ENCODE measurements around the gene GNAS-AS1. TPM values are rescaled to one million over a fixed set of nuclear protein-coding genes. Genes with fewer than 3 reads are reported as not detected.

The GNAS-AS1 gene
- total and polyA plus RNA-seq, 10 of the 15 experiments (the other 5 are each of a cell fraction or from before 2014, with no cell fraction given) = 0.06 to 2.7 (median 1.2) TPM

DNA sequence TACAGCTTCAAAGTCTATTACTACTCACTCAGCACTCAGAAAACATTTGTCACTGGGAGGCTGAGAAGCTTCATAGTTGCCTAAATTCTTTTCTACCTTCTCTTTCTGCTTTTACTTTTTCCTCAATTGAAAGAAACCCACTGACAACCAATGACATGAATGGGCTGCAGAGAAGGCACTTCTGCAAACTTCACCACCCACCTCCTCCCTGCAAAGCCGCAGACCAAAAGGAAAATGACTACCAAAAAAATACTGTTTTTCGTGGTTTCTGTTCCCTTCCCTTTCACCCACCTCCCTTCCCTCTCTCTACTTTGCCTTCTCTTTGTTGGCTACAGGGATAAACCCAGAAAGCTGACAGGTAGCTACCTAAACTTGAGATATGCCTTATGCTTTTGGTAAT is 3.2 kb downstream of the GNAS-AS1 start:
- RAD21 ChIA-PET (ENCODE audit: unreplicated experiment) = no interaction called here
- in situ Hi-C loops (cut with MboI) = no loop called here

DNA sequence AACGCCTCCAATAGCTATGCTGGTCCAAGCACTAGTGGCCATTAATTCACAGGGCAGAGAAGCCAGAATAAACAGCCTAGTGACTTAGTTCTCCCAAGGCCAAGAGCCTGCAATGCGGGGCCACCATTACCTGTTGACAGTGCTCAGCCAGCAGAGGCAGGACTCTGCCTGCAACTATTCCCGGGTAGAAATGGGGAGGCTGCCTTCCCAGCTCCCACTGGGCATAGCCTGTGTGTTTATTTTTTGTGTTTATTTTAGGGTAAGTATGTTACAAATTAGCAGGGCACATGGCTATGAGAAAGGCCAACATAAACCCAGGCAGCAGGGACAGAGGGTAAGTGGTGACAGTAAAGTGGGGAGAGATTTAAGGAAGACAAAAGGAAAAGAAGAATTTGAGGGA is 5.0 kb downstream of the GNAS-AS1 start:
- Histone ChIP-seq H3K9me3 (replicated peaks; ENCODE audit: control insufficient read depth, insufficient read depth, low read length) (no peaks in the 10 kb centered on the region; the same call in 1 of the 3 replicates), H3K4me3 (no peak overlapping the region), H3K79me2 (ENCODE audit: control insufficient read depth, insufficient read depth, low read length) (peaks cover 7% of the 10 kb centered on the region), H3K4me2 (ENCODE audit: control insufficient read depth, insufficient read depth) (no peak overlapping the region), H3K4me1 (ENCODE audit: control insufficient read depth, insufficient read depth, low read length) (no peaks in the 10 kb centered on the region), H4K20me1 (ENCODE audit: control insufficient read depth, insufficient read depth) (no peaks in the 10 kb centered on the region), H2AFZ (ENCODE audit: control insufficient read depth, low read depth, low read length) (no peak overlapping the region), H3K36me3 (ENCODE audit: control insufficient read depth in 2 of 2, insufficient read depth in 2 of 2, low read length in 1 of 2) (no peaks in the 10 kb centered on the region), H3K27me3 (replicated peaks in 1 of 2; ENCODE audit: control insufficient read depth in 2 of 2, insufficient read depth in 2 of 2, low read length in 1 of 2) (peaks cover 0 to 2% of the 10 kb centered on the region in 2 experiments; a peak in 2 of 4 replicates), H3K9ac (ENCODE audit: control insufficient read depth, insufficient read depth, low read length) (no peak overlapping the region), H3K27ac (ENCODE audit: control insufficient read depth, insufficient read depth) (no peak overlapping the region)
- DNase-seq (ENCODE audit: low read depth, low spot score) = no peak
- ATAC-seq = no peak
- SMC1A ChIA-PET (ENCODE audit: uncharacterized antibody, unreplicated experiment) = interaction anchor here (0.7 to 1.0 kb wide), 2 partner anchors 7 to 382 kb away, joined by 3 read pairs; no protein-coding TSS in a partner anchor
- no TSS peak for BruUV-seq (replicated peaks)
- RAD21 ChIA-PET (ENCODE audit: unreplicated experiment) = no interaction called here
- FAIRE-seq = no peak
- CTCF ChIA-PET = interaction anchor here (0.9 to 1.8 kb wide), 3 partner anchors 24 to 664 kb away, joined by 3 to 4 read pairs (median 4); partner anchors contain the start of gene STX16
- in situ Hi-C loops (cut with MboI) = no loop called here
- intact Hi-C loops (cut with micrococcal nuclease; ENCODE audit: unreplicated experiment) = no loop called here
- POLR2A ChIA-PET = no interaction called here
- TF ChIP-seq NR2F1 (conservative IDR thresholded peaks at IDR 0.05) = no peak
- TF ChIP-seq SPI1 (IDR thresholded peaks at IDR 0.05; ENCODE audit: borderline replicate concordance, insufficient read depth, low read depth, low read length) = no peak
- no peak for TF ChIP-seq LARP7 (IDR thresholded peaks at IDR 0.05)
- TF ChIP-seq HDAC6 (IDR thresholded peaks at IDR 0.05; ENCODE audit: unreplicated experiment) = no peak
- no peak for TF ChIP-seq CHD4 (IDR thresholded peaks at IDR 0.05)
- no peak for TF ChIP-seq WRNIP1 (IDR thresholded peaks at IDR 0.05; ENCODE audit: borderline replicate concordance, low read depth, low read length)
- 69% methylated on average over 3 of the region's 3 CpGs for WGBS (ENCODE audit: insufficient coverage, insufficient replicate concordance, low lambda C conversion rate, missing lambda C conversion rate)

More for the DNA sequence above, 3.2 kb downstream of the GNAS-AS1 start:
- CTCF ChIA-PET = no interaction called here
- FAIRE-seq (no peak), ATAC-seq (no peak), DNase-seq (ENCODE audit: low read depth, low spot score) (no peak)
- Histone ChIP-seq H3K27ac (ENCODE audit: control insufficient read depth, insufficient read depth) (no peak overlapping the region), H3K79me2 (ENCODE audit: control insufficient read depth, insufficient read depth, low read length) (peaks cover 7% of the 10 kb centered on the region), H3K4me2 (ENCODE audit: control insufficient read depth, insufficient read depth) (no peak overlapping the region), H3K9me3 (replicated peaks; ENCODE audit: control insufficient read depth, insufficient read depth, low read length) (no peaks in the 10 kb centered on the region; the same call in 1 of the 3 replicates), H3K4me1 (ENCODE audit: control insufficient read depth, insufficient read depth, low read length) (0 out of 2 replicates have a peak, but pooled peaks cover 3% of the 10 kb centered on the region), H3K27me3 (replicated peaks in 1 of 2; ENCODE audit: control insufficient read depth in 2 of 2, insufficient read depth in 2 of 2, low read length in 1 of 2) (peaks cover 0 to 2% of the 10 kb centered on the region in 2 experiments; a peak in 1 of 4 replicates), H3K9ac (ENCODE audit: control insufficient read depth, insufficient read depth, low read length) (no peak overlapping the region), H2AFZ (ENCODE audit: control insufficient read depth, low read depth, low read length) (no peak overlapping the region), H3K4me3 (no peak overlapping the region), H3K36me3 (ENCODE audit: control insufficient read depth in 2 of 2, insufficient read depth in 2 of 2, low read length in 1 of 2) (no peaks in the 10 kb centered on the region), H4K20me1 (ENCODE audit: control insufficient read depth, insufficient read depth) (no peaks in the 10 kb centered on the region)
- 4% methylated on average over 2 of the region's 2 CpGs for WGBS (ENCODE audit: insufficient coverage, insufficient replicate concordance, low lambda C conversion rate, missing lambda C conversion rate)
- BruUV-seq (replicated peaks) = no TSS peak
- SMC1A ChIA-PET (ENCODE audit: uncharacterized antibody, unreplicated experiment) = interaction anchor here (1.0 to 1.7 kb wide), 3 partner anchors 10 to 452 kb away, joined by 3 read pairs; no protein-coding TSS in a partner anchor
- POLR2A ChIA-PET = no interaction called here
- peak; percentile 21; the same call in 1 of the 2 replicates for TF ChIP-seq SPI1 (IDR thresholded peaks at IDR 0.05; ENCODE audit: borderline replicate concordance, insufficient read depth, low read depth, low read length)
- TF ChIP-seq, protein P1, sequence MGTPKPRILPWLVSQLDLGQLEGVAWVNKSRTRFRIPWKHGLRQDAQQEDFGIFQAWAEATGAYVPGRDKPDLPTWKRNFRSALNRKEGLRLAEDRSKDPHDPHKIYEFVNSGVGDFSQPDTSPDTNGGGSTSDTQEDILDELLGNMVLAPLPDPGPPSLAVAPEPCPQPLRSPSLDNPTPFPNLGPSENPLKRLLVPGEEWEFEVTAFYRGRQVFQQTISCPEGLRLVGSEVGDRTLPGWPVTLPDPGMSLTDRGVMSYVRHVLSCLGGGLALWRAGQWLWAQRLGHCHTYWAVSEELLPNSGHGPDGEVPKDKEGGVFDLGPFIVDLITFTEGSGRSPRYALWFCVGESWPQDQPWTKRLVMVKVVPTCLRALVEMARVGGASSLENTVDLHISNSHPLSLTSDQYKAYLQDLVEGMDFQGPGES (IDR thresholded peaks at IDR 0.05) = no peak
- TF ChIP-seq RUNX3 (IDR thresholded peaks at IDR 0.05; ENCODE audit: low read length) = peak; percentile 38
- intact Hi-C loops (cut with micrococcal nuclease; ENCODE audit: unreplicated experiment) = no loop called here
